Measurements from ENCODE around the gene ZNF460. TPM values are rescaled to one million over a fixed set of nuclear protein-coding genes. Genes with fewer than 3 reads are reported as not detected.

Gene ZNF460
- total and polyA plus RNA-seq, 2 of the 13 experiments (the other 11 are each of a cell fraction or from before 2014, with no cell fraction given): 14.5 to 44.8 TPM

DNA sequence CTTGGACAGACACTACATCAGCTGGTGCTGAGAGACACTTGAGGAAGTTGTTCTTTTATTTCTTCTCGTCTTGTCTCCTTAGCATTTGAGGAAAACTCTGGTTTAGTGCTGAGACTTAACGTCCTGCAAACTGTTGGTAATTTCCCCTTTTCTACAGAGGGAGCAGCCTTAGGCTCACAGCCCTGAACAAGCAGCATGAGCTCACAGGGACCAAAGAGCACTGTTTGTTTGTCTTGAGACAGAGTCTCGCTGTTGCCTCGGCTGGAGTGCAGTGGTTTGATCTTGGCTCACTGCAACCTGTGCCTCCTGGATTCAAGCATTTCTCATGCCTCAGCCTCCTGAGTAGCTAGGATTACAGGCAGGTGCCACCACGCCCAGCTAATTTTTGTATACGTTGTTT, 34.3 kb upstream of the ZNF460 start (continued):
- TF ChIP-seq, protein P1, sequence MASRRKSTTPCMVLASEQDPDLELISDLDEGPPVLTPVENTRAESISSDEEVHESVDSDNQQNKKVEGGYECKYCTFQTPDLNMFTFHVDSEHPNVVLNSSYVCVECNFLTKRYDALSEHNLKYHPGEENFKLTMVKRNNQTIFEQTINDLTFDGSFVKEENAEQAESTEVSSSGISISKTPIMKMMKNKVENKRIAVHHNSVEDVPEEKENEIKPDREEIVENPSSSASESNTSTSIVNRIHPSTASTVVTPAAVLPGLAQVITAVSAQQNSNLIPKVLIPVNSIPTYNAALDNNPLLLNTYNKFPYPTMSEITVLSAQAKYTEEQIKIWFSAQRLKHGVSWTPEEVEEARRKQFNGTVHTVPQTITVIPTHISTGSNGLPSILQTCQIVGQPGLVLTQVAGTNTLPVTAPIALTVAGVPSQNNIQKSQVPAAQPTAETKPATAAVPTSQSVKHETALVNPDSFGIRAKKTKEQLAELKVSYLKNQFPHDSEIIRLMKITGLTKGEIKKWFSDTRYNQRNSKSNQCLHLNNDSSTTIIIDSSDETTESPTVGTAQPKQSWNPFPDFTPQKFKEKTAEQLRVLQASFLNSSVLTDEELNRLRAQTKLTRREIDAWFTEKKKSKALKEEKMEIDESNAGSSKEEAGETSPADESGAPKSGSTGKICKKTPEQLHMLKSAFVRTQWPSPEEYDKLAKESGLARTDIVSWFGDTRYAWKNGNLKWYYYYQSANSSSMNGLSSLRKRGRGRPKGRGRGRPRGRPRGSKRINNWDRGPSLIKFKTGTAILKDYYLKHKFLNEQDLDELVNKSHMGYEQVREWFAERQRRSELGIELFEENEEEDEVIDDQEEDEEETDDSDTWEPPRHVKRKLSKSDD (CRISPR knock-in tag; IDR thresholded peaks at IDR 0.05; ENCODE audit: low read depth): no peak; the same call in 1 of the 2 replicates
- TF ChIP-seq RFX1 (IDR thresholded peaks at IDR 0.05) (no peak), ZBTB7A (CRISPR knock-in tag; IDR thresholded peaks at IDR 0.05) (no peak), KMT2A (CRISPR knock-in tag; IDR thresholded peaks at IDR 0.05) (peak; percentile 67; the same call in 1 of the 2 replicates), THAP11 (CRISPR knock-in tag; IDR thresholded peaks at IDR 0.05) (peak; percentile 74), MIER3 (CRISPR knock-in tag; IDR thresholded peaks at IDR 0.05; ENCODE audit: borderline replicate concordance) (peak; percentile 42; the same call in 1 of the 2 replicates), KLF16 (CRISPR knock-in tag; IDR thresholded peaks at IDR 0.05) (peak in 1 of 2 experiments; percentile 58; a peak in 1 of 4 replicates), ZNF343 (CRISPR knock-in tag; IDR thresholded peaks at IDR 0.05) (no peak), NFKB2 (CRISPR knock-in tag; IDR thresholded peaks at IDR 0.05; ENCODE audit: borderline replicate concordance) (no peak), ZNF331 (CRISPR knock-in tag; IDR thresholded peaks at IDR 0.05) (peak; percentile 53; the same call in 1 of the 2 replicates), RBM39 (IDR thresholded peaks at IDR 0.05; ENCODE audit: low read depth, low read length, poor library complexity, severe bottlenecking) (no peak), SP2 (CRISPR knock-in tag; IDR thresholded peaks at IDR 0.05) (no peak), ATF6 (CRISPR knock-in tag; conservative IDR thresholded peaks at IDR 0.05) (no peak), BRCA1 (CRISPR knock-in tag; IDR thresholded peaks at IDR 0.05) (no peak), ZNF788 (CRISPR knock-in tag; IDR thresholded peaks at IDR 0.05; ENCODE audit: borderline replicate concordance) (peak; percentile 66; the same call in 1 of the 2 replicates), NFE2L1 (CRISPR knock-in tag; IDR thresholded peaks at IDR 0.05; ENCODE audit: borderline replicate concordance) (no peak), AGO2 (optimal IDR thresholded peaks at IDR 0.05; ENCODE audit: low read depth, low read length) (no peak), SMC3 (IDR thresholded peaks at IDR 0.05; ENCODE audit: low read length) (peak; percentile 18; the same call in 1 of the 2 replicates), HHEX (CRISPR knock-in tag; IDR thresholded peaks at IDR 0.05) (no peak), E2F2 (CRISPR knock-in tag; IDR thresholded peaks at IDR 0.05; ENCODE audit: borderline replicate concordance) (no peak), ZNF431 (CRISPR knock-in tag; IDR thresholded peaks at IDR 0.05; ENCODE audit: borderline replicate concordance, low read depth) (no peak)
- TF ChIP-seq, protein P2, sequence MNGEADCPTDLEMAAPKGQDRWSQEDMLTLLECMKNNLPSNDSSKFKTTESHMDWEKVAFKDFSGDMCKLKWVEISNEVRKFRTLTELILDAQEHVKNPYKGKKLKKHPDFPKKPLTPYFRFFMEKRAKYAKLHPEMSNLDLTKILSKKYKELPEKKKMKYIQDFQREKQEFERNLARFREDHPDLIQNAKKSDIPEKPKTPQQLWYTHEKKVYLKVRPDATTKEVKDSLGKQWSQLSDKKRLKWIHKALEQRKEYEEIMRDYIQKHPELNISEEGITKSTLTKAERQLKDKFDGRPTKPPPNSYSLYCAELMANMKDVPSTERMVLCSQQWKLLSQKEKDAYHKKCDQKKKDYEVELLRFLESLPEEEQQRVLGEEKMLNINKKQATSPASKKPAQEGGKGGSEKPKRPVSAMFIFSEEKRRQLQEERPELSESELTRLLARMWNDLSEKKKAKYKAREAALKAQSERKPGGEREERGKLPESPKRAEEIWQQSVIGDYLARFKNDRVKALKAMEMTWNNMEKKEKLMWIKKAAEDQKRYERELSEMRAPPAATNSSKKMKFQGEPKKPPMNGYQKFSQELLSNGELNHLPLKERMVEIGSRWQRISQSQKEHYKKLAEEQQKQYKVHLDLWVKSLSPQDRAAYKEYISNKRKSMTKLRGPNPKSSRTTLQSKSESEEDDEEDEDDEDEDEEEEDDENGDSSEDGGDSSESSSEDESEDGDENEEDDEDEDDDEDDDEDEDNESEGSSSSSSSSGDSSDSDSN (CRISPR knock-in tag; IDR thresholded peaks at IDR 0.05): 0 out of 2 replicates have a peak, but pooled peaks have one; percentile 24
- TF ChIP-seq, protein P3, sequence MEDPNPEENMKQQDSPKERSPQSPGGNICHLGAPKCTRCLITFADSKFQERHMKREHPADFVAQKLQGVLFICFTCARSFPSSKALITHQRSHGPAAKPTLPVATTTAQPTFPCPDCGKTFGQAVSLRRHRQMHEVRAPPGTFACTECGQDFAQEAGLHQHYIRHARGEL (CRISPR knock-in tag; IDR thresholded peaks at IDR 0.05): no peak
